Upper lobe of left lung (tissue), 4 donors: ENCODE measurements around the gene INTS4.

ENCODE experiments used
- CTCF ChIP-seq, 6 experiments: fragments of 450-650 bp in 4 of 6; fragments of 200-600 bp in 2 of 6; sonication (generic) in 2 of 6; IDR thresholded peaks; one replicate each; pipeline ENCODE4 v1.5.1; 2016 to 2019; ENCODE audit warnings: antibody characterized with exemption in 6 of 6
- POLR2A ChIP-seq, 4 donors: fragments of 450-650 bp; IDR thresholded peaks; one replicate each; pipeline ENCODE4 v1.5.1; 2016 to 2017; ENCODE audit warnings: antibody characterized with exemption in 4 of 4, mild to moderate bottlenecking in 2 of 4
- POLR2AphosphoS5 ChIP-seq, 2 donors: sonication (generic); formaldehyde crosslinking; IDR thresholded peaks; one replicate each; pipeline ENCODE4 v1.5.1; 2017; ENCODE audit warnings: antibody characterized with exemption in 2 of 2

GRCh38 chr11:77908835-77909234, 85.6 kb downstream of the INTS4 start:
- no peak for TF ChIP-seq CTCF (IDR thresholded peaks at IDR 0.05)
- TF ChIP-seq POLR2AphosphoS5 (IDR thresholded peaks at IDR 0.05), result no peak
- no peak for TF ChIP-seq POLR2A (IDR thresholded peaks at IDR 0.05)
